Superior temporal gyrus (tissue), 1 donor: ENCODE measurements around the gene TSPAN10.

ENCODE experiments used
- DNase-seq: peaks from one replicate; pipeline ENCODE4 v3.0.0-alpha.2; 2016; ENCODE audit errors: extremely low spot score

TSPAN10 gene

GRCh38 chr17:81687770-81688541 is 51.0 kb downstream of the TSPAN10 start:
- no peak for DNase-seq

- DNase-seq = no peak
Observed at GRCh38 chr17:81688616-81689015, 51.6 kb downstream of the TSPAN10 start.

- no peak for DNase-seq
Observed at GRCh38 chr17:81690066-81690465, 53.1 kb downstream of the TSPAN10 start.

- DNase-seq = no peak
Observed at GRCh38 chr17:81690549-81690948, 53.6 kb downstream of the TSPAN10 start.

GRCh38 chr17:81691196-81691595 is 54.2 kb downstream of the TSPAN10 start:
- no peak for DNase-seq

GRCh38 chr17:81691608-81692007 is 54.6 kb downstream of the TSPAN10 start:
- no peak for DNase-seq

- DNase-seq = no peak
Observed at GRCh38 chr17:81693509-81694210, 56.7 kb downstream of the TSPAN10 start.

- no peak for DNase-seq
Observed at GRCh38 chr17:81694810-81695209, 57.8 kb downstream of the TSPAN10 start.

GRCh38 chr17:81695211-81695610 is 58.2 kb downstream of the TSPAN10 start:
- no peak for DNase-seq

- DNase-seq = no peak
Observed at GRCh38 chr17:81695801-81696200, 58.8 kb downstream of the TSPAN10 start.

- DNase-seq = no peak
Observed at GRCh38 chr17:81696218-81696941, 59.4 kb downstream of the TSPAN10 start.

- no peak for DNase-seq
Observed at GRCh38 chr17:81697261-81698044, 60.5 kb downstream of the TSPAN10 start.
